Mucosa of descending colon (tissue), 3 donors: ENCODE results near the gene UBE3A. TPM values are rescaled to one million over a fixed set of nuclear protein-coding genes. Genes with fewer than 3 reads are reported as not detected.
A peak's percentile ranks its signal among the peaks of the same experiment; 100 is the strongest.

Source experiments
- ATAC-seq: fragments of 200-7000 bp; cut with Tn5 transposase; one replicate; pipeline ENCODE4 v1.9.1; 2020; ENCODE audit warnings: mild to moderate bottlenecking, moderate library complexity
- DNase-seq, 3 donors: peaks; one replicate each; pipeline ENCODE4 v3.0.0-alpha.2; 2020
- H3K36me3 ChIP-seq: fragments of 200-600 bp; one replicate; pipeline ENCODE4 v1.8.0; 2021; ENCODE audit warnings: low read depth, mild to moderate bottlenecking
- H3K4me1 ChIP-seq: fragments of 200-600 bp; one replicate; pipeline ENCODE4 v1.8.0; 2021; ENCODE audit warnings: low read depth, mild to moderate bottlenecking
- H3K4me3 ChIP-seq: fragments of 200-600 bp; one replicate; pipeline ENCODE4 v1.8.0; 2021; ENCODE audit warnings: mild to moderate bottlenecking
- H3K9me3 ChIP-seq: fragments of 200-600 bp; one replicate; pipeline ENCODE4 v1.8.0; 2021; ENCODE audit warnings: mild to moderate bottlenecking
- intact Hi-C, 2 donors: fragments of 100-400 bp; cut with DNase I in 1 of 2; cut with micrococcal nuclease in 1 of 2; formaldehyde crosslinking; loops; one replicate each; pipeline versions ENCODE4 v1.11.0 to v1.11.1; 2022; cut with DNase I, micrococcal nuclease
- total RNA-seq, 3 donors: library from RNA; stranded (reverse); fragmentation: NEBNext Ultra II Directional in 2 of 3; extraction: Animal tissue kit (Norgen Biotek cat#: 25700) in 2 of 3; gene quantifications; one replicate each; pipeline versions ENCODE4 v1.2.1 to v1.2.4, GENCODE V29; 2021 to 2023
- TF ChIP-seq, protein P1 (sequence below): fragments of 200-600 bp; IDR thresholded peaks from one replicate; pipeline ENCODE4 v1.8.0; 2022; ENCODE audit warnings: antibody characterized with exemption, mild to moderate bottlenecking
- donor health status: DM: no; HTN: no; CAD: no; lungs with moderate emphysema.
- donor health status: DM: no; HTN: no; CAD: no.
- donor health status: DM: no; HTN: yes; CAD: no.

UBE3A gene
- total RNA-seq, 3 donors from 2014 or later = 85.4 to 151 (median 100) TPM

- no peak for ATAC-seq
- intact Hi-C loops = no loop called here
- H3K4me1 ChIP-seq = no peaks in the 10 kb centered on the region
Observed at GRCh38 chr15:25451501-25451900, 12.7 kb upstream of the UBE3A start.

DNA sequence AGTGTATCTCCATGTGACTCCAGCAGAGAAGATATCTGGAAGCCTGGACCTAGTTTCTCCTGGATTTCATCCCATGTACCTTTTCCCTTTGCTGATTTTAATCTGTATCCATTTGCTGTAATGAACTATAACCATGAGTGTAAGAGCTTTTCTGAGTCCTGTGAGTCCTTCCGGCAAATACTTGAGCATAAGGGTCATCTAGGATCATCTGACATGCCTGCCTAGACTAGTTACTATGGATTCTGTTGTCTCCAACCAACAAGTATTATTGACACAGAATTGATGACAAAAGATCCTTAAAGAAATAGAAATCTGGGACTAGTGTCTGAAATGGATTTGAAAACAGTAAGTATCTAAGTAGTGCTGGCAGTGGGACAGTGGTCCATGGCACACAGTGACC lies 11.3 kb upstream of the UBE3A start:
- TF ChIP-seq, protein P1, sequence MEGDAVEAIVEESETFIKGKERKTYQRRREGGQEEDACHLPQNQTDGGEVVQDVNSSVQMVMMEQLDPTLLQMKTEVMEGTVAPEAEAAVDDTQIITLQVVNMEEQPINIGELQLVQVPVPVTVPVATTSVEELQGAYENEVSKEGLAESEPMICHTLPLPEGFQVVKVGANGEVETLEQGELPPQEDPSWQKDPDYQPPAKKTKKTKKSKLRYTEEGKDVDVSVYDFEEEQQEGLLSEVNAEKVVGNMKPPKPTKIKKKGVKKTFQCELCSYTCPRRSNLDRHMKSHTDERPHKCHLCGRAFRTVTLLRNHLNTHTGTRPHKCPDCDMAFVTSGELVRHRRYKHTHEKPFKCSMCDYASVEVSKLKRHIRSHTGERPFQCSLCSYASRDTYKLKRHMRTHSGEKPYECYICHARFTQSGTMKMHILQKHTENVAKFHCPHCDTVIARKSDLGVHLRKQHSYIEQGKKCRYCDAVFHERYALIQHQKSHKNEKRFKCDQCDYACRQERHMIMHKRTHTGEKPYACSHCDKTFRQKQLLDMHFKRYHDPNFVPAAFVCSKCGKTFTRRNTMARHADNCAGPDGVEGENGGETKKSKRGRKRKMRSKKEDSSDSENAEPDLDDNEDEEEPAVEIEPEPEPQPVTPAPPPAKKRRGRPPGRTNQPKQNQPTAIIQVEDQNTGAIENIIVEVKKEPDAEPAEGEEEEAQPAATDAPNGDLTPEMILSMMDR = no peak
- H3K4me3 ChIP-seq = no peak overlapping the region
- intact Hi-C loops = no loop called here
- DNase-seq (no peak), ATAC-seq (no peak)
- peaks cover 16% of the 10 kb centered on the region for H3K9me3 ChIP-seq
- no peaks in the 10 kb centered on the region for H3K4me1 ChIP-seq
- H3K36me3 ChIP-seq = no peaks in the 10 kb centered on the region

More at GRCh38 chr15:25451501-25451900, 12.7 kb upstream of the UBE3A start:
- peaks cover 16% of the 10 kb centered on the region for H3K9me3 ChIP-seq
- TF ChIP-seq, protein P1 = no peak
- no peaks in the 10 kb centered on the region for H3K36me3 ChIP-seq
- DNase-seq = no peak
- H3K4me3 ChIP-seq = no peak overlapping the region

DNA sequence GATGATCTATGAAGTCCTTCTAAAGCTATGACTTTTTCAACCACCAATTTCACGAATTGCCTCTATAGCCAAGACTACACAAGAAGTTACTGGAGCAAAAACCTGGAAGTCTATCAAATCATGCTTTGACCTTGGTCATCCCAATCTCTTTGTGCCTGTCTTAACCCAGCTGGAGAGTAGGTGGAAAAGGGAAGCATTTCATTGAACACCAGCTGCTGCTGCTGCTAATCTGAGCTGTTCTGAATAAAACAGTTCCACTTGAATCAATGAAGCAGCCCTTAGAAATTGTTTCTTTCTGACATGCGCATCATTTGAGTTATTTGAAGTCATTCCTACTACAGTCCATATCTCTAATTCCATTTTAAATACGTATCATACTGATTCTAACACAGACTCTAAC lies 7.3 kb upstream of the UBE3A start:
- TF ChIP-seq, protein P1 = no peak

GRCh38 chr15:25445412-25445811 lies 6.6 kb upstream of the UBE3A start:
- Histone ChIP-seq H3K36me3 (no peaks in the 10 kb centered on the region), H3K4me1 (no peaks in the 10 kb centered on the region), H3K9me3 (no peaks in the 10 kb centered on the region), H3K4me3 (no peak overlapping the region)
- ATAC-seq (no peak), DNase-seq (no peak)
- intact Hi-C loops = no loop called here
- TF ChIP-seq, protein P1 = no peak

More for the DNA sequence above, 7.3 kb upstream of the UBE3A start:
- Histone ChIP-seq H3K36me3 (no peaks in the 10 kb centered on the region), H3K4me3 (no peak overlapping the region), H3K9me3 (peaks cover 5% of the 10 kb centered on the region), H3K4me1 (no peaks in the 10 kb centered on the region)
- ATAC-seq (no peak), DNase-seq (no peak)
- intact Hi-C loops = no loop called here

DNA sequence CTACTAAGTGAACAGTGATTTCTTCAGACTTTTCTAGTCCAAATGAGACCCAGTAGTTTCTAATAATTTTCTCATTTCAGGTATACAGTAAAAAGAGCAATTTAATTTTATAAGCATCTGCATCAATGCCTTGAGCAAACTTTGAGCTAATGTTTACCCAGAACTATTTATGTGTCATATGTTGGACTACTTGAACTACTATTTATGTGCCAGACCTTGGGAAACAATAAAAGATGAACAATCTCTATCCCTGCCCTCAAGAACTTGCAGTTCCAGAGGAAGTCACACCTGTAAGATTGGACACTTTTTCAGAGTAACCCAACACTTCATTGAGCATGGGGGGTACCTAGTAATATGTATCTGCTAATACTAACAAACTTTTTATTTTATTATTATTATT lies 2.3 kb upstream of the UBE3A start:
- no peak for ATAC-seq
- Histone ChIP-seq H3K9me3 (no peaks in the 10 kb centered on the region), H3K4me3 (no peak overlapping the region), H3K36me3 (no peaks in the 10 kb centered on the region), H3K4me1 (peaks cover 5% of the 10 kb centered on the region)
- intact Hi-C loops = no loop called here
- DNase-seq = no peak
- TF ChIP-seq, protein P1 = no peak

GRCh38 chr15:25439369-25439836 lies 579 bp upstream of the UBE3A start:
- Histone ChIP-seq H3K4me1 (peaks cover 5% of the 10 kb centered on the region), H3K36me3 (no peaks in the 10 kb centered on the region), H3K9me3 (no peaks in the 10 kb centered on the region), H3K4me3 (peak overlapping the region; percentile 93)
- peak in 1 of 3 donors; percentile 68 for DNase-seq
- ATAC-seq = peak; percentile 40
- intact Hi-C loops = no loop called here
- TF ChIP-seq, protein P1 = no peak
